ENCODE measurements around the gene TRAM2. TPM values are rescaled to one million over a fixed set of nuclear protein-coding genes. Genes with fewer than 3 reads are reported as not detected.

TRAM2 gene
- total RNA-seq, 2 donors from 2014 or later, result 40.0 to 41.8 TPM

DNA sequence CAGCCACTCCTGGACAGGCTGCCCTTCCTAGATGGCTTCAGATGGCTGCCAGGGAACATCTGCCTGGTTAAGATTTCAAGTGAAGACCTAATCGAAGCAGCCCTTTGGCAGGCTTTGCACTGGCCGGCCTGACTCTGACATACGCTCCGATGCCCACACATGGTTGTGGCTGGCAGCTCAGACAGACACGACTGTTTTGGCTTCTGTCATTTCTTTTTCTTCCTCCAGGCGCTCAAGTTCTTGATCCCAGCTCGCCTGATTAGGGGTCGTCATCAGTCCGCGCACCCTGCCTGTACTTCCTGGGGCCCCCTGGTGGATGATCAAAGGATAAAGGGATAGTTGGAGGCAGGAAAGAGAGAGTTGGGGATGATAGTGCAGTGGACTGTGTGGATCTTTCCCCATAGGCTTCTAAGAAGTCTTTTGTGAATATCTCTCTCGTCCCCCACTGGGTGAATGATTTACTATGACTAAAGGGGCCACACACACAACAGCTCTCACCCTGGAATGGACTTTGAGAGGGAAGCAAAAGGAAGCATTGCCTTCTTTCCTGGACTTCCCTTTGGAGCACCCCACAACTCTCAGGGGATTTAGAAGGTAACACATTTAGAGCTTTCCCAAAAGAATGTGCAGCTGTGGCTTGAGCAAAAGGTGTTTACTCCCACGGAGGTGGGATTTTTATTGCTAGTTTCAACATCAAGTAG lies 21.4 kb upstream of the TRAM2 start:
- Histone ChIP-seq H3K27ac (peak overlapping the region; percentile 28 to 54), H3K4me1 (ENCODE audit: control insufficient read depth in 1 of 2, low read depth in 2 of 2) (peaks cover 13 to 47% of the 10 kb centered on the region in 2 donors), H3K27me3 (replicated peaks; ENCODE audit: insufficient read depth) (no peaks in the 10 kb centered on the region), H3K9me3 (no peaks in the 10 kb centered on the region), H3K36me3 (no peaks in the 10 kb centered on the region), H3K4me3 (peak overlapping the region; percentile 58)
- DNase-seq (ENCODE audit: low spot score), result no peak
- TF ChIP-seq, protein P1, sequence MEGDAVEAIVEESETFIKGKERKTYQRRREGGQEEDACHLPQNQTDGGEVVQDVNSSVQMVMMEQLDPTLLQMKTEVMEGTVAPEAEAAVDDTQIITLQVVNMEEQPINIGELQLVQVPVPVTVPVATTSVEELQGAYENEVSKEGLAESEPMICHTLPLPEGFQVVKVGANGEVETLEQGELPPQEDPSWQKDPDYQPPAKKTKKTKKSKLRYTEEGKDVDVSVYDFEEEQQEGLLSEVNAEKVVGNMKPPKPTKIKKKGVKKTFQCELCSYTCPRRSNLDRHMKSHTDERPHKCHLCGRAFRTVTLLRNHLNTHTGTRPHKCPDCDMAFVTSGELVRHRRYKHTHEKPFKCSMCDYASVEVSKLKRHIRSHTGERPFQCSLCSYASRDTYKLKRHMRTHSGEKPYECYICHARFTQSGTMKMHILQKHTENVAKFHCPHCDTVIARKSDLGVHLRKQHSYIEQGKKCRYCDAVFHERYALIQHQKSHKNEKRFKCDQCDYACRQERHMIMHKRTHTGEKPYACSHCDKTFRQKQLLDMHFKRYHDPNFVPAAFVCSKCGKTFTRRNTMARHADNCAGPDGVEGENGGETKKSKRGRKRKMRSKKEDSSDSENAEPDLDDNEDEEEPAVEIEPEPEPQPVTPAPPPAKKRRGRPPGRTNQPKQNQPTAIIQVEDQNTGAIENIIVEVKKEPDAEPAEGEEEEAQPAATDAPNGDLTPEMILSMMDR (IDR thresholded peaks at IDR 0.05), result peak; percentile 85
- ATAC-seq (ENCODE audit: insufficient number of reproducible peaks, low FRiP score, low read depth), result no peak

DNA sequence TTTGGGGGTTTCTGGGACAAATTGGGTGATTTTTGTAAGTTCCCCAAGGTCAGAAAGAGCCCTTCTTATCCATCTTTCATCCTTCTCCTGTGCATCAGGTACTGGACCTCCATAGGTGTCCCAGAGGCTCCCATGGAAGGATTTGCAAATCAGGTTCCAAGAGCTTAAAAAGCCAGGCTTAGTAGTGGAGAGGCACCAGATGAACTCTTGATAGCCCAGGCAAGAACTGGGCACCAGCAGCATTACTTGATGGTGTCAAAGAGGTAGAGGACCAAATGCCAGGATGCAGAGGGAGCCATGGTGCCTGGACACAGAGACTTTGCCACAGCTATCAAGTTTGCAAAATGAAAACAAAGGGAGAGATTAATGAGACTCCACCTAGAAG lies 20.9 kb upstream of the TRAM2 start:
- Histone ChIP-seq H3K4me1 (ENCODE audit: control insufficient read depth in 1 of 2, low read depth in 2 of 2) (peaks cover 13 to 47% of the 10 kb centered on the region in 2 donors), H3K9me3 (no peaks in the 10 kb centered on the region), H3K36me3 (no peaks in the 10 kb centered on the region), H3K4me3 (peak overlapping the region; percentile 58), H3K27me3 (replicated peaks; ENCODE audit: insufficient read depth) (no peaks in the 10 kb centered on the region), H3K27ac (peak overlapping the region; percentile 28 to 54)
- ATAC-seq (ENCODE audit: insufficient number of reproducible peaks, low FRiP score, low read depth) (no peak), DNase-seq (ENCODE audit: low spot score) (no peak)
- TF ChIP-seq, protein P1 (IDR thresholded peaks at IDR 0.05), result no peak

DNA sequence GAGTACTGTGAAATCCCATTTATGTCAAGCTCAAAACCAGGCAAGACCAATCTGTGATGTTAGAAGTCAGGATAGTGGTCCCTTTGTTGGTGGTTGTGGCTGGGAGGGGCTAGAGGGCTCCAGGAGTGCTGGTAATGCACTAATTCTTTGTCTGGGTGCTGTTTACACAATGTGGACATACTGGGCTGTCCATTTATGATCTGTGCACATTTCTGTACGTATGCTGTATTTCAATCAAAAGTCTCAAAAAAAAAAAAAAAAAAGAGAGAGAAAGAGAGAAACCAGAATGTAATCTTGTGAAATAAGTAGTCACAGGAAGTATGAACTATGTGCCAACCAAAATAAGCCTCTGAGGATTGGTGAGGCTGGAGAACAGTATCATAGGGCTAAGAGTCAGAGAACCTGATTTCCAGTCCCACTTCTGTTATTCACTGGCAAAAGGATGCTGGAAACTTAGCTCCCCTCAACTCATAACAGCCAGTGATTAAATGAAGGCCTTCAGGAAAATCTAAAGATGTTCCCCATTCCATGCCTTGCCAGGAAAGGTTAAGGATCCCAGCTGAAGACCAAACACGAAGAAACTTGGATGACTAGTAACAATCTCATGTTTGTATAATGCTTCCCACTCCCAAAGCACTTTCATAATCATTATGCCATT lies 19.6 kb upstream of the TRAM2 start:
- no peaks in the 10 kb centered on the region for H3K27me3 ChIP-seq (replicated peaks; ENCODE audit: insufficient read depth)
- H3K4me1 ChIP-seq (ENCODE audit: control insufficient read depth in 1 of 2, low read depth in 2 of 2), result peaks cover 13 to 47% of the 10 kb centered on the region in 2 donors
- no peak overlapping the region for H3K4me3 ChIP-seq
- no peak for DNase-seq (ENCODE audit: low spot score)
- peak overlapping the region; percentile 73 to 75 for H3K27ac ChIP-seq
- TF ChIP-seq, protein P1 (IDR thresholded peaks at IDR 0.05), result no peak
- no peaks in the 10 kb centered on the region for H3K36me3 ChIP-seq
- ATAC-seq (ENCODE audit: insufficient number of reproducible peaks, low FRiP score, low read depth), result no peak
- no peaks in the 10 kb centered on the region for H3K9me3 ChIP-seq

DNA sequence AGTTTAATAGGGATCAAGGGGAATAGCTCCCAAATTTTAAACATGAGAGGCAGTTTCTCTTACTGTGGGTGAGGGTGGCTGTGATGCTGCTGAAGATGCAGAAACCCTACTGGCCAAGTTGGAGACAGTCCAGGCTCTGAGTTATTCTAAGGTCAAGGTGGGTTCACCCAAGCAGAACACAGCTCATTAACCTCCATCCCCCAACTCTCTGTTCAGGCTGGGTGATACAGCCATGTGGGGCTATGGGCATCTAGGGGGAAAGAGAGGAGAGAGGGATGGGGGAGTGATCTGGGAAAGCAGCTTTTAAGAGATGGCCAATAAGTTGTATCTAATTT lies 18.9 kb upstream of the TRAM2 start:
- no peaks in the 10 kb centered on the region for H3K36me3 ChIP-seq
- no peaks in the 10 kb centered on the region for H3K27me3 ChIP-seq (replicated peaks; ENCODE audit: insufficient read depth)
- DNase-seq (ENCODE audit: low spot score) (no peak), ATAC-seq (ENCODE audit: insufficient number of reproducible peaks, low FRiP score, low read depth) (no peak)
- no peaks in the 10 kb centered on the region for H3K9me3 ChIP-seq
- H3K4me1 ChIP-seq (ENCODE audit: control insufficient read depth in 1 of 2, low read depth in 2 of 2), result peaks cover 13 to 47% of the 10 kb centered on the region in 2 donors
- TF ChIP-seq, protein P1 (IDR thresholded peaks at IDR 0.05), result no peak
- no peak overlapping the region for H3K4me3 ChIP-seq
- H3K27ac ChIP-seq, result peak overlapping the region; percentile 73 to 75

DNA sequence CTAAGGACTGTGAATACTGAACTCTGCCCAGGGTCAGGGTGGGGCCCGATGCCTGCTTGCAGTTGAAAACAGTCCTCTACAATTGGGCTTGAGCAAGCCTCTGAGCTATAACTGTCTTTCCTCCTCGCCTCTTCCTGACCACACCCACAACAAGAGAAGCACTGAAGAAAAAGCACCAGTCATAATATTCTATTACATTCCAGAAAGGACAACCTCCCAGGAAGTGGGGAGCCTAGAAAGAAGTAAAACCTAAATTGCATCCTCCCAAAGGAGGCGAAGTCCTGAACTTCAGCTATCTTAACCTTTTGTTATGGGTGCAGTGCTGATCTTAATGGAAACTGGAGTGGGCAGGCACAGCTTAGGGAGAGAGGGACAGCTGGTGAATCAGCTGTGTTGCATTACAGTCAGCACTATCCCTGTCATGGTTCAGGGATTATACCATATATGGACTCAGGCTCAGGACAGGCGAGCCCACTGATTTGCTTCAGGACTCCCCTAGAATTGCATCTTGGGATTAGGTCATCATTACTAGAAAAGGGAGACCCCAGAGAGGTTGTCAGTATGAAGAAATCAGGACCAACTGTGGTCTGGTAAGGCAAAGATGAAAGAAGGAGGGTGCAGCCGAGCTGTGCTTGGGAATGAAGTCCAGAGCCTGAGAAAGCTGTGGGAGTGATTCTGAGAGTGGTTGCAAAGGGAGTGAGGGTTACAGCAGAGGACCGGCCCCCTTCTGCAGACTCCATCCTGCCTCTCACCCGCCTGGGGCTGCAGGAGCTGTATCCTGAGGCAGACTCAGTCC lies 18.3 kb upstream of the TRAM2 start:
- Histone ChIP-seq H3K4me3 (peak overlapping the region; percentile 22), H3K4me1 (ENCODE audit: control insufficient read depth in 1 of 2, low read depth in 2 of 2) (peaks cover 13 to 51% of the 10 kb centered on the region in 2 donors), H3K36me3 (no peaks in the 10 kb centered on the region), H3K27ac (peak overlapping the region; percentile 73 to 75), H3K27me3 (replicated peaks; ENCODE audit: insufficient read depth) (no peaks in the 10 kb centered on the region), H3K9me3 (no peaks in the 10 kb centered on the region)
- TF ChIP-seq, protein P1 (IDR thresholded peaks at IDR 0.05), result no peak
- DNase-seq (ENCODE audit: low spot score) (no peak), ATAC-seq (ENCODE audit: insufficient number of reproducible peaks, low FRiP score, low read depth) (peak; percentile 83)
